Measurements from ENCODE around the gene STOML2.
A peak's percentile ranks its signal among the peaks of the same experiment; 100 is the strongest.
"Not testable (repeated sequence)": the region's sequence is repeated elsewhere in the genome, so short reads cannot be mapped to it uniquely, and the experiment has no call there.

The STOML2 gene

GRCh38 chr9:35102769-35103659, at the start of gene STOML2:
TSS of gene STOML2 (minus strand) at chr9:35103131. CDS start at chr9:35103094, 37 bp downstream.
- no peak for TF ChIP-seq CTCF (IDR thresholded peaks at IDR 0.05; ENCODE audit: low read depth, low read length)
- DNase-seq (ENCODE audit: extremely low read depth, low read depth): peak; percentile 87

- DNase-seq (ENCODE audit: extremely low read depth, low read depth): not testable (repeated sequence)
Measured at GRCh38 chr9:35147941-35148563, 45.1 kb upstream of the STOML2 start.

- TF ChIP-seq CTCF (IDR thresholded peaks at IDR 0.05; ENCODE audit: low read depth, low read length): no peak
- DNase-seq (ENCODE audit: extremely low read depth, low read depth): no peak
Measured at GRCh38 chr9:35142037-35142436, 39.1 kb upstream of the STOML2 start.

GRCh38 chr9:35140093-35140492, 37.2 kb upstream of the STOML2 start:
- no peak for DNase-seq (ENCODE audit: extremely low read depth, low read depth)
- no peak for TF ChIP-seq CTCF (IDR thresholded peaks at IDR 0.05; ENCODE audit: low read depth, low read length)

- DNase-seq (ENCODE audit: extremely low read depth, low read depth): no peak
- no peak for TF ChIP-seq CTCF (IDR thresholded peaks at IDR 0.05; ENCODE audit: low read depth, low read length)
Measured at GRCh38 chr9:35136866-35137265, 33.9 kb upstream of the STOML2 start.

- TF ChIP-seq CTCF (IDR thresholded peaks at IDR 0.05; ENCODE audit: low read depth, low read length): no peak
- DNase-seq (ENCODE audit: extremely low read depth, low read depth): no peak
Measured at GRCh38 chr9:35135988-35136387, 33.1 kb upstream of the STOML2 start.

- DNase-seq (ENCODE audit: extremely low read depth, low read depth): no peak
- no peak for TF ChIP-seq CTCF (IDR thresholded peaks at IDR 0.05; ENCODE audit: low read depth, low read length)
Measured at GRCh38 chr9:35134920-35135319, 32.0 kb upstream of the STOML2 start.
